ENCODE measurements around the gene KRTAP5-4. TPM values are rescaled to one million over a fixed set of nuclear protein-coding genes. Genes with fewer than 3 reads are reported as not detected.

Gene KRTAP5-4
- total and polyA plus RNA-seq, 2 experiments from 2014 or later: not detected

DNA sequence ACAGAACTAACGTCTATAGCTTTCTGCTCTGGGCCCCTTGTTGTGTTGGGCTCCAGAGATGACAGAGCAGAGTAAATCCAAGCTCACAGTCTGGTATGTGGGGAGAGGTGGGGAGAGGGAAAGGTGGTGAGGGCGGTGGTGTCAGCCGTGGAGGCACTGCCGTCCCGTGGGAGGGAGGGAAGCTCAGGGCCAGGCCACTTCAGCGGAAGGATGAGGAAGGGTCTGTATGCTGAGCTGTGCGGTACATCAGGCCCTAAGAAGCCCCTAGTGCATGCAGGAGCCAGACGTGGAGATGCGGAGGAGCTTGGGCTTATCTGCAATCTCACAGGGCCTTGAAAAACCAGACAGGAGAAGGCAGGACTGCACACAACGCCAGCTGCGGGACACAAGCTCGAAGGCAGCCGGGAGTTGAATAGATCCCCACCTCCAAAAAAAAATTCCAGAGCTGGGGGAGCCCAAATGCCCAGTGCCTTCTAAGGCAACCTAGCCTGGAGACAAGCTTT lies 9.2 kb upstream of the KRTAP5-4 start:
- Histone ChIP-seq H3F3A (ENCODE audit: insufficient read depth) (no peaks in the 10 kb centered on the region), H3K9ac (no peak overlapping the region), H3K27ac (no peak overlapping the region), H3K4me1 (ENCODE audit: insufficient read depth) (no peaks in the 10 kb centered on the region), H4K20me1 (ENCODE audit: insufficient read depth) (no peaks in the 10 kb centered on the region), H3K4me3 (no peak overlapping the region), H3K79me2 (ENCODE audit: insufficient read depth) (no peaks in the 10 kb centered on the region), H3K27me3 (replicated peaks; ENCODE audit: insufficient read depth) (peaks cover 70% of the 10 kb centered on the region), H3K9me3 (ENCODE audit: low read depth) (no peaks in the 10 kb centered on the region), H2AFZ (no peak overlapping the region), H3K36me3 (ENCODE audit: low read depth) (no peaks in the 10 kb centered on the region), H3K9me2 (ENCODE audit: insufficient read depth) (no peaks in the 10 kb centered on the region), H3K4me2 (ENCODE audit: unreplicated experiment) (no peak overlapping the region)
- no peak for DNase-seq
- in situ Hi-C loops (cut with MboI): no loop called here
- no peak for TF ChIP-seq EZH2 (IDR thresholded peaks at IDR 0.05; ENCODE audit: insufficient read depth, poor library complexity, severe bottlenecking)
- no peak for TF ChIP-seq EZH2phosphoT487 (IDR thresholded peaks at IDR 0.05; ENCODE audit: insufficient read depth, low read depth)
- WGBS, 2 experiments (ENCODE audit: low coverage in 1 of 2, low lambda C conversion rate in 2 of 2, missing lambda C conversion rate in 2 of 2): 31 to 38% methylated on average over 13 of the region's 13 CpGs

DNA sequence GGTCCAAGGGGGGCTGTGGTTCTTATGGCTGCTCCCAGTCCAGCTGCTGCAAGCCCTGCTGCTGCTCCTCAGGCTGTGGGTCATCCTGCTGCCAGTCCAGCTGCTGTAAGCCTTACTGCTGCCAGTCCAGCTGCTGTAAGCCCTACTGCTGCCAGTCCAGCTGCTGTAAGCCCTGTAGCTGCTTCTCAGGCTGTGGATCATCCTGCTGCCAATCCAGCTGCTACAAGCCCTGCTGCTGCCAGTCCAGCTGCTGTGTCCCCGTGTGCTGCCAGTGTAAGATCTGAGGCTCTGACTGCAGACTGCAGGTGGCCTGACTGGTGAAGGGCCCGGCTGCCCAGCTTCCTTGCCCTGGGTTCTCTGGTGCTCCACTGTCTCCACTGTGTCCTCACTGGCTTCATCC lies 8.3 kb upstream of the KRTAP5-4 start:
- Histone ChIP-seq H3K4me2 (ENCODE audit: unreplicated experiment) (no peak overlapping the region), H4K20me1 (ENCODE audit: insufficient read depth) (no peaks in the 10 kb centered on the region), H3K27ac (no peak overlapping the region), H3K4me1 (ENCODE audit: insufficient read depth) (no peaks in the 10 kb centered on the region), H3K79me2 (ENCODE audit: insufficient read depth) (no peaks in the 10 kb centered on the region), H3F3A (ENCODE audit: insufficient read depth) (no peaks in the 10 kb centered on the region), H3K36me3 (ENCODE audit: low read depth) (no peaks in the 10 kb centered on the region), H3K9me3 (ENCODE audit: low read depth) (no peaks in the 10 kb centered on the region), H3K4me3 (no peak overlapping the region), H2AFZ (no peak overlapping the region), H3K27me3 (replicated peaks; ENCODE audit: insufficient read depth) (peaks cover 78% of the 10 kb centered on the region), H3K9ac (no peak overlapping the region), H3K9me2 (ENCODE audit: insufficient read depth) (no peaks in the 10 kb centered on the region)
- in situ Hi-C loops (cut with MboI): no loop called here
- DNase-seq: no peak
- WGBS, 2 experiments (ENCODE audit: low coverage in 1 of 2, low lambda C conversion rate in 2 of 2, missing lambda C conversion rate in 2 of 2): 0 to 41% methylated on average over 1 to 2 of the region's 2 CpGs
- TF ChIP-seq EZH2 (IDR thresholded peaks at IDR 0.05; ENCODE audit: insufficient read depth, poor library complexity, severe bottlenecking) (no peak), EZH2phosphoT487 (IDR thresholded peaks at IDR 0.05; ENCODE audit: insufficient read depth, low read depth) (no peak)

DNA sequence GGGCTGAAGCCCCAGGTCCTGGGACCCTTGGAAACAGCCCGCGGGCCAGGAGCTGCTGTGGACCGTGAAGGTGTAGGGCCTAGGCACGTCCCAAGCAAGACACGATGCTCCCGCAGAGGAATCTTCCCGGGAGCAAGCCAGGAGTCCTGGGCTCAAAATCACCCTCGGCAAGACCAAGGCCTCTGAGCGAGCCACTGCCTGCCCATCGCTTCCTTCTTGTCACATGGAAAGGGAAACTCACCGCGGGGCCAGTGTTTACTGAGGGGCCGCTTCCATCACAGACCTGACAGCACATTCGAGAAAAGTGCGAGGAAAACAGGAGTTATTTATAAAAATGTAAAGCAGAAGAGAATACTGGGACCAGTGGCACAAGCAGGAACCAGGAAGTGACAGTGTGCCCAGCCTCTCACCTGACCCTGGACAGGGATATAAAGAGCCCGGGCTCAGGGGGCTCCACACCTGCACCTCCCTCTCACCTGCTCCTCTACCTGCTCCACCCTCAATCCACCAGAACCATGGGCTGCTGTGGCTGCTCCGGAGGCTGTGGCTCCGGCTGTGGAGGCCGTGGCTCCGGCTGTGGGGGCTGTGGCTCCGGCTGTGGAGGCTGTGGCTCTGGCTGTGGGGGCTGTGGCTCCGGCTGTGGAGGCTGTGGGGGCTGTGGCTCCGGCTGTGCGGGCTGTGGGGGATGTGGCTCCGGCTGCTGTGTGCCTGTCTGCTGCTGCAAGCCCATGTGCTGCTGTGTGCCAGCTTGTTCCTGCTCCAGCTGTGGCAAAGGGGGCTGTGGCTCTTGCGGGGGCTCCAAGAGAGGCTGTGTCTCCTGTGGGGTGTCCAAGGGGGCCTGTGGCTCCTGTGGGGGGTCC lies 7.6 kb upstream of the KRTAP5-4 start, which contains the start of gene KRTAP5-5:
KRTAP5-5 (plus strand) TSS at position 450 of the 860 bp plus-strand sequence; CDS start at position 516, 66 bp downstream.
- 46% methylated on average over 22 to 26 of the region's 26 CpGs for WGBS, 2 experiments (ENCODE audit: low coverage in 1 of 2, low lambda C conversion rate in 2 of 2, missing lambda C conversion rate in 2 of 2)
- DNase-seq: no peak
- H3K4me2 ChIP-seq (ENCODE audit: unreplicated experiment): no peak within 1 kb of the TSS
- no peak for TF ChIP-seq EZH2 (IDR thresholded peaks at IDR 0.05; ENCODE audit: insufficient read depth, poor library complexity, severe bottlenecking)
- no peak for TF ChIP-seq EZH2phosphoT487 (IDR thresholded peaks at IDR 0.05; ENCODE audit: insufficient read depth, low read depth)
- no peaks in the 10 kb centered on the region for H4K20me1 ChIP-seq (ENCODE audit: insufficient read depth)
- in situ Hi-C loops (cut with MboI): no loop called here
- no peak within 1 kb of the TSS for H3K27ac ChIP-seq
- no peak within 1 kb of the TSS for H3K4me3 ChIP-seq
- peaks cover 80% of the 10 kb centered on the region for H3K27me3 ChIP-seq (replicated peaks; ENCODE audit: insufficient read depth)
- no peak within 1 kb of the TSS for H2AFZ ChIP-seq
- no peaks in the 10 kb centered on the region for H3K79me2 ChIP-seq (ENCODE audit: insufficient read depth)
- H3K9me3 ChIP-seq (ENCODE audit: low read depth): no peaks in the 10 kb centered on the region
- no peak within 1 kb of the TSS for H3K9ac ChIP-seq
- no peaks in the 10 kb centered on the region for H3K9me2 ChIP-seq (ENCODE audit: insufficient read depth)
- no peaks in the 10 kb centered on the region for H3F3A ChIP-seq (ENCODE audit: insufficient read depth)
- H3K4me1 ChIP-seq (ENCODE audit: insufficient read depth): no peaks in the 10 kb centered on the region
- no peaks in the 10 kb centered on the region for H3K36me3 ChIP-seq (ENCODE audit: low read depth)

DNA sequence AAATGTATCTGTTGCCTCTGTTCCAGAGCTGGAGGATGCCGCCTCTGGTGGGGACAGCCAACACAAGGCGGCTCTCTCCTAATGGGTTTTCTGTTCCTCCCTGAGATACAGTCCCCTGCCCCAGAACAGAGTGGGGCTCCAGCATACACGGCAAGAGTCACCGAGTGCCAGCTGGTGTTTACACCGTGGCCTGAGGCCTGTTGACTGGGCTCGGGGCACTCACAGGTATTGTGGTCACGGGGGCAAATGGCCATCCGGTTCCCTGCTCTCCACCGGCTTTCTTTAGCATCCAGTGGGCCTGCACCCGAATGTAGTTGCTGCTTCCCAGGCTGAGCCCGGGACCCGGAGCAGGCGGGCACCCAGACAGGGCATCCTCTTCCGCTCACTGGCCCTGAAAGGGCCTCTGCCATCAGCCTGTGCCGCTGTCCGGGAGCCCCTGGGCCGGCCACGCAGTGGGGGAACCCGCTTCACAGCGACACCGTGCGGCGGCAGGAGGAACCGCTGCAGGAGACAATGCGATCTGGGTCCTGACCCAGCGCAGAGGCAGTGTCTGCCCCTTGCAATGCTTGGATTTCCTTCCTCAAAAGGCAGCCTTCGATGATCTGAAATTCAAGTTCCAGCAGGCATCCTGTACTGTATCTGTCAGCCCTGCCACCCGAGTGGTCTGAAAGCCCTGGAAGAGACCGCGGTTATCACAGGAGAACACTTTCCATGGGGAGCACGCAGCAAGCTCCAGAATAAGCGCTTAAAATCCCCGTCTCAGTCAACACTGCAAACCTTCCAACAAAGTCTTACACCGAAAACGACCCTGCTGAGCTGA lies 6.8 kb upstream of the KRTAP5-4 start:
- WGBS, 2 experiments (ENCODE audit: low coverage in 1 of 2, low lambda C conversion rate in 2 of 2, missing lambda C conversion rate in 2 of 2): 22 to 23% methylated on average over 34 to 35 of the region's 35 CpGs
- peak; percentile 59 for DNase-seq

More for the DNA sequence above, 6.8 kb upstream of the KRTAP5-4 start:
- Histone ChIP-seq H3K4me1 (ENCODE audit: insufficient read depth) (no peaks in the 10 kb centered on the region), H3K4me2 (ENCODE audit: unreplicated experiment) (no peak overlapping the region), H3K4me3 (no peak overlapping the region), H3K9me2 (ENCODE audit: insufficient read depth) (no peaks in the 10 kb centered on the region), H4K20me1 (ENCODE audit: insufficient read depth) (no peaks in the 10 kb centered on the region), H3F3A (ENCODE audit: insufficient read depth) (no peaks in the 10 kb centered on the region), H3K79me2 (ENCODE audit: insufficient read depth) (no peaks in the 10 kb centered on the region), H2AFZ (no peak overlapping the region), H3K9me3 (ENCODE audit: low read depth) (no peaks in the 10 kb centered on the region), H3K9ac (no peak overlapping the region), H3K27ac (no peak overlapping the region), H3K36me3 (ENCODE audit: low read depth) (no peaks in the 10 kb centered on the region), H3K27me3 (replicated peaks; ENCODE audit: insufficient read depth) (peaks cover 80% of the 10 kb centered on the region)
- TF ChIP-seq EZH2 (IDR thresholded peaks at IDR 0.05; ENCODE audit: insufficient read depth, poor library complexity, severe bottlenecking) (no peak), EZH2phosphoT487 (IDR thresholded peaks at IDR 0.05; ENCODE audit: insufficient read depth, low read depth) (no peak)
- in situ Hi-C loops (cut with MboI): no loop called here

All from GM23248 (cell line).